Measurements from ENCODE around the gene CABP2.

The CABP2 gene

DNA sequence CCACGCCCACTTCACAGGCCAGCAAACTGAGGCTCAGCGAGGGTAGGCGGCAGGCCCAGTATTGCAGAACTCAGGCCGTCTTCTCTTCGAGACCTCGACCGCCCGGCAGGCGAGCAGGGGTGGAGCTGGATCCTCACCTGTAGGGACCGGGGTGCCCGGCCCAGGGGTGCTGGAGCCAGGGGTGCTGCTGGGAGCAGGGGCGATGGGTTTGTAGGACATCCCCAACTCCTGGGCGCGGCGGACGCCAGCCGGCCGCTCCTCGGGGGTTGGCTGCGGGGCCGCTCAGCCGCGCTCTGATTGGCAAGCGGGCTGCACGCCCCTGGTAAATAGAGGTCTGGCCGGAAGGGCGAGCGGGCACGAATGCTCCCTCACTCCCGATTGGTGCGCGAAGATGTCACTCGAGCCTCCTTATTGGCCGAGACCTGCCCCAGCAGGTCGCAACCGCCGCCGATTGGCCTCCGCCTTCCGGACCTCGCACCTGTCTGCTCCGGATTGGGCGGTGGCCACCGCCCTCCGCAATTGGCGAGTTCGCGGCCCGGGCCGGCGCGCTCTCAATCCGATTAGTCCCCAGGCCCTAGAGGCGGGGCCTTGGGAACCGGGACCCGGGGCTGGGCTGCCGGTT, 15.3 kb downstream of the CABP2 start, which contains the start of gene CDK2AP2:
Gene CDK2AP2, minus strand, starts transcription at position 299 of the 622 bp plus-strand sequence. Its CDS starts 80 bp downstream, at position 219.
- peak; percentile 92 for DNase-seq (ENCODE audit: low spot score)

DNA sequence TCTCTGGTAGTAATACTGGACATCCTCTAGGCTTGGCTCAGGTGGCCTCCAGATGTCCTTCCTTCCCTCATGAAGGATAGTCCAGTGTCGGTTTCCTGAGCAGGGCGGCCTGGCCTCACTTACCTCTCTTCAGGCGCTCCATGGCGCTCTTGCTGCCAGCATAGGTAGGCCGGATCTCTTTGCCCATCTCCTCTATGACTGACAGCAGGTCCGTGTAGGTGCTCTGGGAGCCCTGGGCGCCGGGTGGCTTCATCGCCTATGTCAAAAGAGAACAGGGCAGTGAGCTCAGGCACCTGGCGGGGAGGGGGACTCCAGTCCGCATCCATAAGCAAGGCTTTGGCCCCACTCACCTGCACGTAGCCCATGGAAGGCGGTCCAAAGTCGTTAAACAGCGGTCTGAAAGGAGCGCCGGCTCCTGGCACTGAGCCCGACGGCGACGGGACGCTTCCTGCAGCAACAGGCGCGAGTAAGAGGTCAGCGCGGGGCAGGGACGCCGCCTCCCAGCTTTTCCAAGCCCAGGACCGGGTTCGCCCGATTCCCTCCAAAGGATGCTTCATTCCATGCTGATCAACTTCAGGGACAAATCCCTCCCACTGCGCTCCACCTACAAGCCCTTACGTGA, 15.9 kb downstream of the CABP2 start:
- peak; percentile 68 for DNase-seq (ENCODE audit: low spot score)

GRCh38 chr11:67506426-67507051, 16.7 kb downstream of the CABP2 start:
- peak; percentile 55 for DNase-seq (ENCODE audit: low spot score)

- peak; percentile 85 for DNase-seq (ENCODE audit: low spot score)
Measured at GRCh38 chr11:67505605-67506396, 17.4 kb downstream of the CABP2 start.

GRCh38 chr11:67504950-67505581, 18.2 kb downstream of the CABP2 start, which contains the start of gene PITPNM1:
PITPNM1 (minus strand) TSS chr11:67505363; CDS start chr11:67504180, 1,183 bp downstream.
- DNase-seq (ENCODE audit: low spot score) = peak; percentile 83

DNA sequence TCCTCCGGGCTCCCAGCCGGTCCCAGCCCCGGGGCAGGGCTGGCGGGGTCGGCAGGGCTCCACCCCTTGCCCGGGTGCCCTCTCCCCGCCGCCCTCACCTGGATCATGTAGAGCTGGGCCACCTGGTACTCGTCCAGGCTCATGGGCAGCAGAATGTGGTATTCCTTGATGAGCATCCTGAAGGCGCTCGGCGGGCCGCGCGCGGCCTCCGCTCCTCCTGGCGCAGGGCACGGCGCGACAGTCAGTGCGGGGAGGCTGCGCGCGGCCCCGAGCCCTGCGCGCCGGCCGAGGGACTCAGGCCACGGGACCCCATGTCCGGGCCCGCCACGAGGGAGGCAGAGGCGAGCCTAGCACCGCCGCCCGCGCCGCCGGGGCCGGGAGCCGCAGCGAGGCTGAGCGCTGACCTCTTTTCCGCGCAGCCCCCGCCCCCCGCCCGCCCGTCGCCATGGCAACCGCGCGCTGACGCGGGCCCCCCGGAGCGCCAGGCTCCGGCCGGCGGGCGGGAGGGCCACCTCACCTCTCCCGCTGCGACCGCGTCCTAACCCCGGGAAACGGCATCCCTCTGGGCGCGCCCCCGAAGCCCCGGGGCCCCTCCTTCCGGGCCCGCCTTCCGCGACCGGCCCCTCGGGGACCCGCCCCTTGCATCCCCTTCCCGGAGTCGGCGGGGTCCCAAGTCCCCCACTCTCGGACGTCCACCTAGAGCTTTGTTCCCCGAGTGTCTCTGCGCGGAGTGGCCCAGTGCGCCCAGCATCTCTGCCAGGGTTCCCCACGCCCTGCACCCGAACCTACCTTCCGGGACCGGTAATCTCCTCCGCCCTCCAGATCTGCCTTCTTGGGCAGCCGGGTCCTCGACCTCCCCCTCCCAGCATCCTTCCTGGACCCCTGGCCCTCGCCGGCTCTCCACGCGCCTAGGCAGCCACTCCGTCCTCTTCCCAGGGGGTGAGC, 19.0 kb downstream of the CABP2 start:
- peak; percentile 68 for DNase-seq (ENCODE audit: low spot score)

DNA sequence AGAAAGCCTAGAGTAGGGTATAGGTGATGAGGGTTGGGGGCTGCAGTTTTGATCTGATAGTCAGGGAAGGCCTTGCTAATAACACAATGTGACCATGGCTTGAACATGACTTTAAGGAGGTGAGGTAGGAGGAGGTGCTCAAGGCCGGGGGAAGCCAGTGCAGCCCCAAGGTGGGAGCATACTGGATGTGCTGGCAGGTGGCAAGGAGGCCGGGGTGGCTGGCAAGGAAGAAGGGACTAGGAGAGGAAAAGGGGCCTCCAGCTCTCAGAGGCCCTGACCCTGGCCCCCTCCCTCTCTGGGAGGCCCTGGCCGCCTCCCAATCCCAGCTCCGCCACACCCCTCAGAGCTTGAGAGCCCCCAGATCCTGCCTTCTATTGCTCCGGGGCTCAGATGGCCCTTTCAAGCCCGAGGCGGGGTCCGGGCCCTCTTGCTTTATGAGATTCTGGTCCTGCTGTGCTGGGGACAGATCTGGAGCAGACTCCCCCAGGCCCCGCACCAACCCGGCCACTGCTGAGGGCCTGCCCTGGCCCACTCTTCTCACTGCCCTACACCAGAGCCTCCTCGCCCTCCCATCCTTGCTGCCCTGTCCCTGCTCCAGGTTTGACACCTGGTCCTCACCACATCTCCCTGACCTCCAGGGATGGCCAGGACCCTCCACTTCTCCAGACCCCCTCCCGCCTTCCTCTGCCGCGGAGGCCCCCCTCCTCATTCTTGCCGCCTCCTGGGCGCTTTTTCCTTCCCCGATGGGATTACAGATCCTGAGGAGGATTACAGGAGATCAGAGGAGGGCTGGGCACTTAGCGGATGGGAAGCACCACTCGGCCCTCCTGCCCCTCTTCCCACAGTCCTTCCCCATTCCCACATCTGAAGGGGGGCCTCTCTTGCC, 19.9 kb downstream of the CABP2 start:
- DNase-seq (ENCODE audit: low spot score) = peak; percentile 66

GRCh38 chr11:67502328-67502979, 20.8 kb downstream of the CABP2 start:
- DNase-seq (ENCODE audit: low spot score) = peak; percentile 60

DNA sequence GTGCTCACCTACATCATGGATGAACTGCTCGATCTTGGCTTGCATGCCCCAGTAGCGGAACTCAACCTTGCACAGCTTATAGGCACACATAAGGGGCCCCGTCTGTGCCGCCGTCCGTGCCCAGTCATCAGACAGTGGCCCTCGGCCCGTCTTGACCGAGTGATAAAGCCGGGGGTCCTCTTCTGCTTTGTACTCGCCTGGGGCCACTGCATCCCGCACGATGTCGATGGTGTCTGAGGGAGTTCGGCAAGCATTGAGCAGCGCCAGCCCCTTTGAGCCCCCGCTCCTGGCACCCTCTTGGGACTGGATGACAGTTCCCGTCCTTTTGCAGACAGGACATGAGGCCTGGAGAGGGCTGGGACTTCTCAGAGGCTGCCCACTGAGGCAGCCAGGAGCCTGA, 21.4 kb downstream of the CABP2 start:
- peak; percentile 53 for DNase-seq (ENCODE audit: low spot score)

GRCh38 chr11:67500831-67501715, 22.2 kb downstream of the CABP2 start:
- DNase-seq (ENCODE audit: low spot score) = no peak

DNA sequence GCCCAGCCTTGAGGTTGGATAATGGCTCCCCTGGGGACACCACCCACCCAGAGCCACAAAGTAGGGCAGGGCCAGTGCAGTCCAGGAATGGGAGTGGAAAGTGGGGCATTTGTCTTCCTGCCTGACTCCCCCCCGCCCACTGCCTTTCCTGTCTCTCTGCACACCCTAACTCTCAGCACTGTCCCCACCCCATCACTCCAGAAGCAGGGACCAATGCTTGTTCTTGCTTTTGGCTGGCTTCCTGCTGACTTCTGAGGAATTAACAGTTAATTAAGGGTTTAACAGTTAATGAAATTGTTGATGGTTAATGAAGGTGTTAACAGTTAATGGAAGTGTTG, 22.8 kb downstream of the CABP2 start:
- DNase-seq (ENCODE audit: low spot score) = no peak

DNA sequence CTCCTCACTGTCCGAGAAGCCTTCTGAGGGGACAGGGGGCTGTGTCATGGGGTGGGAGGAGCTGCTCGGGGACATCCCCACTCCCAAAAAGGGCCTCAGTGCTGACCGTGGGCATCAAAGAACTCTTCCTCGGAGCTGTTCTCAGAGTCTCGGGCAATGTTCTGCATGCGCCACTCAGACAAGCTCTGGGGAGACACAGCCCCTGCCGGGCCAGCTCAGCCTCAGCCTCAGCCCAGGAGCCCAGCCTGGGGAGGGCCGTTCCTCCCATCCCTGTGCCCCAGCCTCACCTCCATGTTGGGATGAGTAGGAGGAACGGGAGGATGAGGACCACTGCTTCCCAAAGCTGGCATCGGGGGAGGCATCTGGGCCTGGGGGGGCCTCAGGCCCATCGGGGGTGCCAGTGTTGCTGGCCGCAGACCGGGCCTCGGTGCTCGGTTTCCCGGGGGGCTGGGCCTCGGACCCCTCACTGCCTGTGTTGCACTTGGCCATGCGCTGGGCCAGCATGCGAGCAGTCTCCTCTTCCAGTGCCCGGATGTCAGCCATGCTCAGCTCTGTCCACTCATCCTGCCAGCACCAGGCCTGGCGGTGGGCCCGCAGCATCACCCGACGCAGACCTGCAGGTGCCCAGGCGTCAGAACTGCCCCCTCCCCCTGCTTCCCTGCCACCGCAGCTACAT, 23.3 kb downstream of the CABP2 start:
- peak; percentile 53 for DNase-seq (ENCODE audit: low spot score)

GRCh38 chr11:67498544-67498972, 24.7 kb downstream of the CABP2 start:
- peak; percentile 42 for DNase-seq (ENCODE audit: low spot score)

GRCh38 chr11:67497656-67498291, 25.5 kb downstream of the CABP2 start:
- DNase-seq (ENCODE audit: low spot score) = peak; percentile 34

GRCh38 chr11:67496113-67496512, 27.1 kb downstream of the CABP2 start:
- no peak for DNase-seq (ENCODE audit: low spot score)

- no peak for DNase-seq (ENCODE audit: low spot score)
Measured at GRCh38 chr11:67495234-67496005, 27.8 kb downstream of the CABP2 start.
